Measurements from ENCODE around the gene ANGPTL4.
A peak's percentile ranks its signal among the peaks of the same experiment; 100 is the strongest.
"Not testable (repeated sequence)": the region's sequence is repeated elsewhere in the genome, so short reads cannot be mapped to it uniquely, and the experiment has no call there.

Gene ANGPTL4, protein sequence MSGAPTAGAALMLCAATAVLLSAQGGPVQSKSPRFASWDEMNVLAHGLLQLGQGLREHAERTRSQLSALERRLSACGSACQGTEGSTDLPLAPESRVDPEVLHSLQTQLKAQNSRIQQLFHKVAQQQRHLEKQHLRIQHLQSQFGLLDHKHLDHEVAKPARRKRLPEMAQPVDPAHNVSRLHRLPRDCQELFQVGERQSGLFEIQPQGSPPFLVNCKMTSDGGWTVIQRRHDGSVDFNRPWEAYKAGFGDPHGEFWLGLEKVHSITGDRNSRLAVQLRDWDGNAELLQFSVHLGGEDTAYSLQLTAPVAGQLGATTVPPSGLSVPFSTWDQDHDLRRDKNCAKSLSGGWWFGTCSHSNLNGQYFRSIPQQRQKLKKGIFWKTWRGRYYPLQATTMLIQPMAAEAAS

DNA sequence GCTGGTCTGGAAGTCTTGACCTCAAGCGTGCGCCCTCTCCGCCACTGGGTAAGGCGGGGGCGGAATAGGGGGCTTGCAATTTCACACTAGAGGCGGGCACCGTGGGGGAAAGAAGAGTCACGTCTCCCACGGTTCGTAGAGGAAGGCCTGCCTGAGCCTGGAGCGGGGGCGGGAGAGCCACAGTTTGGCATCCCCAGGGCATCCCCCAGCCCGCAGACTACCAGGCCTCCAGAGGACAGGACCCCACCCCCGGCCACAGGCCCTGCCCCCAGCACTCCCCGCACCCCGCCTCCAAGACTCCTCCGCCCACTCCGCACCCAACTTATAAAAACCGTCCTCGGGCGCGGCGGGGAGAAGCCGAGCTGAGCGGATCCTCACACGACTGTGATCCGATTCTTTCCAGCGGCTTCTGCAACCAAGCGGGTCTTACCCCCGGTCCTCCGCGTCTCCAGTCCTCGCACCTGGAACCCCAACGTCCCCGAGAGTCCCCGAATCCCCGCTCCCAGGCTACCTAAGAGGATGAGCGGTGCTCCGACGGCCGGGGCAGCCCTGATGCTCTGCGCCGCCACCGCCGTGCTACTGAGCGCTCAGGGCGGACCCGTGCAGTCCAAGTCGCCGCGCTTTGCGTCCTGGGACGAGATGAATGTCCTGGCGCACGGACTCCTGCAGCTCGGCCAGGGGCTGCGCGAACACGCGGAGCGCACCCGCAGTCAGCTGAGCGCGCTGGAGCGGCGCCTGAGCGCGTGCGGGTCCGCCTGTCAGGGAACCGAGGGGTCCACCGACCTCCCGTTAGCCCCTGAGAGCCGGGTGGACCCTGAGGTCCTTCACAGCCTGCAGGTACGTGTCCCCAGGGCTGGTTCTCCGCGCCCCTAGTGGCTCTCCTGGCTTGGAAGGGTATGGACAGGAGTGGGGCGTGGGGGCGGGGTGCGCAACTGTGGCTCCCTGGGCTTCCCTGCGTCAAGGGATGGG is at the start of gene ANGPTL4:
Gene ANGPTL4 (plus strand): TSS at position 353 of the 969 bp plus-strand sequence. CDS start 167 bp downstream, at position 520.
- DNase-seq (ENCODE audit: extremely low read depth in 1 of 2, low read depth in 1 of 2), result peak; percentile 37 to 60

DNA sequence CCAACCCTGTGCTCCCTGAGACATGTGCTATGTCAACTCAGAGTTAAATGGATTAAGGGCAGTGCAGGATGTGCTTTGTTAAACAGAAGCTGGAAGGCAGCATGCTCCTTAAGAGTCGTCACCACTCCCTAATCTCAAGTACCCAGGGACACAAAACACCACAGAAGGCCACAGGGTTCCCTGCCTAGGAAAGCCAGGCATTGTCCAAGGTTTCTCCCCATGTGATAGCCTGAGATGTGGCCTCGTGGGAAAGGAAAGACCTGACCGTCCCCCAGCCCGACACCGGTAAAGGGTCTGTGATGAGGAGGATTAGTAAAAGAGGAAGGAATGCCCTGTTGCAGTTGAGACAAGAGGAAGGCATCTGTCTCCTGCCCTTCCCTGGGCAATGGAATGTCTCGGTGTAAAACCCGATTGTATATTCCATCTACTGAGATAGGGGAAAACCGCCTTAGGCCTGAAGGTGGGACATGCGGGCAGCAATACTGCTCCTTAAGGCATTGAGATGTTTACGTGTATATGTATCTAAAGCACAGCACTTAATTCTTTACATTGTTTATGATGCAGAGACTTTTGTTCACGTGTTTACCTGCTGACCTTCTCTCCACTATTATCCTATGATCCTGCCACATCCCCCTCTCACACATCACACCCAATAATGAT is 48.8 kb upstream of the ANGPTL4 start:
- DNase-seq (ENCODE audit: extremely low read depth in 1 of 2, low read depth in 1 of 2), result not testable (repeated sequence)

DNA sequence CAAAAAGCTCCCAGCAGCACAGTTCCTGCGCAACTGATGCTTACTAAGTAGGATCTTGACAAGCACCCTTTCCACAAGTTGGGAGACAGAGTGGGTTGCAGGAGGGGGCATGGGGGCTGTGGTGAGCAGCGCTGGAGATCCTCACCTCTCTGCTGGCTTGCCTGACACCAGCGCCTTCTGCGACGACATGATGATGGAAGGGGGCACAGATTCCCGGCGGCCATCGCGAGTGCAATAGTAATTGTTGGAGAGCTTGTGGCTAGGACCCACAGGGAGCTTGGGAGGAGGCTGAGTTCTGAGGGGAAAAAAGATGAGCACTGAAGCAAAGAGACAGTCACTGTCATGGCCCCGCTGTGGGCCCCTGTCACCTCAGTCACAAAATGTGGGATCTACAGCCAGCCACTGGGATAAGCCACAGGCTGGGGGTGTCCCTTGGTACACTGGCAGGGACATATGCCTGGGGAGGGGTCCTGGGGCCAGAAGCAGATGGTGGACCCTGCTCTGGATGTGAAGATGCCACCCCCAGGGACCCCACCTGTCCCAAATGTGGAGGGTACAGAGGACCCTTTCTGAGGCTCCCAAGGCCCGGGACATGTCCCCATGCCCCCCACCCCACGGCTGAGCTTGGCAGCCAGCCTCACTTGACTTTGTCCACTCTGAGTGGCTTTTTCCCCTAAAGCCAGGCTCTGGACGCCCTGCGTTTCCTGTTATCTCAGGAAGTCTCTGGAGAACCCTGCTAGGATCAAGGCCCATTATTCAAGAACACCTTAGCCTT is 47.4 kb upstream of the ANGPTL4 start:
- no peak for DNase-seq (ENCODE audit: extremely low read depth in 1 of 2, low read depth in 1 of 2)

DNA sequence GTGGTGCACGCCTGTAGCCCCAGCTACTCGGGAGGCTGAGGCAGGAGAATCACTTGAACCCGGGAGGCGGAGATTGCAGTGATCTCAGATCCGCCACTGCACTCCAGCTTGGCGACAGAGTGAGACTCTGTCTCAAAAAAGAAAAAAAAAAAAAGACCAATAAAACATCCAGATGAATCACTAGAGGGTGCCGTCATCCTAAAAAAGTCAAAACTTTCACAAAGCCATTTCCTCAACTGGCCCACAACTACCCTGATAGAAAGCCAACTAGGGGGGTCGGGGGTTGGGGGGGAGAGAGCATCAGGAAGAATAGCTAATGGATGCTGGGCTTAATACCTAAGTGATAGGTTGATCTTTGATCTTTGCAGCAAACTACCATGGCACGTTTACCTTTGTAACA is 45.1 kb upstream of the ANGPTL4 start:
- DNase-seq (ENCODE audit: extremely low read depth in 1 of 2, low read depth in 1 of 2), result not testable (repeated sequence)

DNA sequence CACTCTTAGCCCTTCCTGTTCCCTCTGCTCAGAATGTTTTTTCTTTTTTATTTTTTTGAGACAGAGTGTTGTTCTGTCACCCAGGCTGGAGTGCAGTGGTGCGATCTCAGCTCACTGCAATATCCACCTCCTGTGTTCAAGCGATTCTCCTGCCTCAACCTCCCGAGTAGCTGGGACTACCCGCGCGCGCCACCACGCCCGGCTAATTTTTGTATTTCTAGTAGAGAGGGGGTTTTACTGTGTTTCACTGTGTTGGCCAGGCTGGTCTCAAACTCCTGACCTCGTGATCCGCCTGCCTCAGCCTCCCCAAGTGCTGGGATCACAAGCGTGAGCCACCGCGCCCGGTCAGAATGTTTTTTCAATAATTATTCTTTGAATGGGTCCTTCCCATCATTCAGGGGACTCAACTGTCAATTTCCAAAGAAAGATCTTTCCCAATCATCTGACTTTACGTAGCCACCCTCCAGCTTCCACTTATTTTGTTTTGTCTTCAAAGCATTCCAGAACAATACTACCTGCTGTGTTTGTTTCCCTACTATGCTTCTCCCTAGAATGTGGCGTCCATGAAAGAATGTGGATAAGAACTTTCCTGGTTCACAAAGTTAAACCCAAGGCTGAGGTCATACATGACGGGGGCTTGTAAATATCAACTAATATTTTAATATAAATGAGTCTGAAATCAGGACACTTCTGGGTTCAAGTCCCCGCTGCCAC is 44.0 kb upstream of the ANGPTL4 start:
- no peak for DNase-seq (ENCODE audit: extremely low read depth in 1 of 2, low read depth in 1 of 2)

DNA sequence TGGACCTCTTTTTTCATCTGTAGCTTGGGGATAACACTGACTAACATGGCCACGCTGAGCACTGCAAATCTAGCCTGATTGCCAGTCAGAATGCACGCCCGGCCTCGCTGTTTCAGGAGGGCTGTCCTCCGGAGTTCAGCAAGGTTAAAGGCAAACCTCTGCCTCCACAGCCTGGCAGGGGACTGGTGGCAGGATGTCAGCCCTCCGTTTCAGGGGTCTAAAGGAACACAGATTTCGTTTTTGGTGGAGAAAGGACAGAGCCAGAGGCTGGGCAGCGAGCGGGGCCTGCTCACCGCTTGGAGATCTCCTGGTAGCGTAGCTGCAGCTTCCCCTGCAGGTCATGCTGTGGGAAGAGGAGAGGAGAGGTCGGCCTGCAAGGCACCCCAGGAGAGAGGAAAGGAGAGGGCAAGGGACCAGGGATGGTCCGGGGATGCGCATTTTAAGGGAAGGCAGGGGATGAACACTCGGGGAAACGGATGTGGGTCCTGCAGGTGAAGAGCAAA is 43.3 kb upstream of the ANGPTL4 start:
- no peak for DNase-seq (ENCODE audit: extremely low read depth in 1 of 2, low read depth in 1 of 2)

DNA sequence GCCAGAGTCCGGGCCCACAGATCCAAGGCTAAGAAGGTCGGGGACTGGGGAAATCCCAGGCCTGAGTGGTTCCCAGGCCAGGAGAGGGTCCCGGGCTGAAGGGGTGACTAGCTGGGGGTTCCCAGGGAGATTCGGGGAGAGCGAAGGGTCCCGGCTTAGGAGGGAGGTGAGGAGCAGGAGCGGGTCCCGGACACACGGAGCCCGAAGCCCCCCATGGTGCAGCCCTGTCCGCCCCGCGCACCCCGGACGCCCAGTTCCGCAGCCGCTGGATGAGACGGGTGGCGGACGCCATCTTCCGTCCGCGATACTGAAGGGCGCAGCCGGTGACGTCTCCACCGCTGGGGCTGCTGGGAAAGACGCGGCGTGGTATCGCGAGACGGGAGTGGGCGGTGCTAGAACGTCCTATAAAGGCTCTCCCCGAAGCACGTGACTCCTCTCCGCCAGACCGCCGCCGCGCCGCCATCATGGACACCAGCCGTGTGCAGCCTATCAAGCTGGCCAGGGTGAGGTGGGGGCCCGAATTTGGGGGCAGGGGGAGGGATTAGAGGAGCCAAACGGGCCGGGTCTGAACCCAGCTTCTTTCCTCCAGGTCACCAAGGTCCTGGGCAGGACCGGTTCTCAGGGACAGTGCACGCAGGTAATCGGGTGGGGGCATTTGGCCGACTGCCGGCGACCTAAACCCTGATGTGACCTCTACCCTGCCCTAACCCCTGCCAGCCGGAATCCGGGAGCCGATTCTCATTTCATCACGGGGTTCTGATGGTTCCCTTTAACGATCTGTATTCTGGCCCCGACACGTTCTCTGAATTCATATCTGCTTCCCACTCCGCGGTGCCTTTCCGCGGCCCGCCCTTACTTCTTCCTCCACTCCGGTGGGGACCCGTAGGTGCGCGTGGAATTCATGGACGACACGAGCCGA is 42.6 kb upstream of the ANGPTL4 start, which contains the start of the genes NDUFA7 and RPS28:
Gene NDUFA7 (minus strand): TSS at position 309 of the 919 bp plus-strand sequence. CDS start 17 bp downstream, at position 292.
Gene RPS28 (plus strand): TSS at position 430 of the 919 bp plus-strand sequence. CDS start 35 bp downstream, at position 465.
- DNase-seq (ENCODE audit: extremely low read depth in 1 of 2, low read depth in 1 of 2), result peak; percentile 91 to 92

DNA sequence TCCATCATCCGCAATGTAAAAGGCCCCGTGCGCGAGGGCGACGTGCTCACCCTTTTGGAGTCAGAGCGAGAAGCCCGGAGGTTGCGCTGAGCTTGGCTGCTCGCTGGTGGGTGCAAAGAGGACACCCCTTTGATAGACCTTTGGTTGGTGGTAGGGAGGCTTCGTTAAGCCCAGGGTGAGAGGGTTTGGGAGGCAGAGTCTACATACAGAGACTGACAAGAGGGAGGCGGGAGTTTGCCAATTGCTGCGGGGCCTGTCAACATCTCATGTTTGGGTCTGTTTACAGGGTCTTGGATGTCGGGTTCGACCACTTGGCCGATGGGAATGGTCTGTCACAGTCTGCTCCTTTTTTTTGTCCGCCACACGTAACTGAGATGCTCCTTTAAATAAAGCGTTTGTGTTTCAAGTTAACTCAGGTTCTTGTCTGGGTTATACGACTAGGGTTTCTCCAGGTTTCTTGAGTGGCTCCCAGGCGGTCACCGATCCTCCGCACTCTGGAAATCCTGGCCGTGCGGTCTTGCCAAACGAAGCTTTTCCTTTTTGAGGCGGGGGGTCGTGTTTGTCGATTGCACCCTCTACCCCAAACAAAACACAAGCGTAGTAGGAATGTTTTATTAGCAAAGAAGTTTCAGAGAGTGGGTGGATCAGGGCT is 41.8 kb upstream of the ANGPTL4 start:
- DNase-seq (ENCODE audit: extremely low read depth in 1 of 2, low read depth in 1 of 2), result no peak

DNA sequence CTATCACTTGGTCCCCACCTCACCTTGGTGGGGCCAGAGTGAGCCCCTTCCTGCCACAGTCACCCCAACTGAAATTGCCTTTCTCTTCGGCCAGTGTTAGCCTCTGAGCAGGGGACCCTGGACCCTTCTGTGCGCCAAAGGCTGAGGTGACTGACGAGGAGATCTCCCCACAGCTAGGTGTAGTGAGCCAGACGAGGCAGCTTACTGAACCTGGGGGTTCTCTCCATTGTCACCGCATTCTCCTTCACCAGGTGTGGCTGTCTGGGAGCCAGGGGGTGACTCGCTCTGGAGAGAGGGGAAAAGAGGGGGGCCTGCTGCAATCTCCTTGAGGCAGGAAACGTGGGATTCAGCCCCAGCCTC is 41.3 kb upstream of the ANGPTL4 start:
- DNase-seq (ENCODE audit: extremely low read depth in 1 of 2, low read depth in 1 of 2), result no peak

DNA sequence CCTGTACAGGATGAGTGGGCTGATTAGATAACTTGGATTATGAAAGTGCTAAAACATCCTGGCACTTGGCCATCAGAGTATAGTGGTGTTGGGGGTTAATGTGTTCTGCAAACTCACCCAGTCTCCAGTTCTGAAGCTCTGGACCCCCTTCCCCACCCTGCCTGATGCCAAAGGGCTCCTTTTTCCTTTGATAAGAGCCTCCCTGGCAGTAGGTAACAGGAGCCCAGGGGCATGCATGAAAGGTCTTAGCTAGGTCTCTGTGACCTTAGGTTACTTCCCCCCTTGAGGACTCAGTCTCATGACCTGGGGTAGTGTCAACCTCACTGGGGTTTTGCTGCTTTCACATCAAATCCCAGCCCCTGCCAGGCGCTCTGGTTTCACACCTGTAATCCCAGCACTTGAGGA is 40.2 kb upstream of the ANGPTL4 start:
- no peak for DNase-seq (ENCODE audit: extremely low read depth in 1 of 2, low read depth in 1 of 2)

DNA sequence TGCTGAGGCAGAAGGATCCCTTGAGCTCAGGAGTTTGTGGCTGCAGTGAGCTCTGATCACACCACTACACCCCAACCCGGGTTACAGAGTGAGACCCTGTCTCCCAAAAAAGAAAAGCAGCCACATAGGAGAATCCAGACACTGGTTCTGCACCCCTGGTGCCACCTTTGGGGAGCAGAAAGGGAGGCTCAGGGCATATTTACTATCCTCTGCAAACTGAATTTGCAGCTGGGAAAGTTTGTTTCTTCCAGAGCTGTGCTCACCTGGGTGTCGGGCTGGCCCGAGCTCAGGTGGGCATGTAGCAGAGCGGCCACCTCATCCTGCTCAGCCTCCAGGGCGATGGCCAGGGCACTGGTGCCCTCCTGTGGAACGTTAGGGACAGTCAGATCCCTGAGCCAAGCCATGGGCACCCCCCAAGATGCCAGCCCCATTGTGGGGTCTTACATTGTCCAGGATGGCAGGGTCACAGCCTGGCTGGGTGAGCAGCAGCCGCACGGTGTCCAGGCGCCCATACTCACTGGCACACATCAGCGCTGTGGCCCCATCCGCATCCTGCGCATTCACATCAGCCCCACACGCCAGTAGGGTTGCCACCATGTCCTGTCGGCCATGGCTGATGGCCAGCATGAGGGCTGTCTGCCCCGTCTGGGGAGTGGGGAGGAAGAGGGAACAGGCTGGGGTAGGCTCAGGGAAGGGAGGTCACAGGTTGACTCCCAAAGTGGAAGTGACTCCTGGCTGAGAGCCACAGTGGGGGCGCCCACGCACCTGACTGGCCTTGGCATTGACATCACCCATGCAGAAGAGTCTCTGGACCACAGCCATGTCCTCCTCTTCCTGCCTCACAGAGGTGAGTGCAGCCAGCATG is 39.5 kb upstream of the ANGPTL4 start:
- no peak for DNase-seq (ENCODE audit: extremely low read depth in 1 of 2, low read depth in 1 of 2)

DNA sequence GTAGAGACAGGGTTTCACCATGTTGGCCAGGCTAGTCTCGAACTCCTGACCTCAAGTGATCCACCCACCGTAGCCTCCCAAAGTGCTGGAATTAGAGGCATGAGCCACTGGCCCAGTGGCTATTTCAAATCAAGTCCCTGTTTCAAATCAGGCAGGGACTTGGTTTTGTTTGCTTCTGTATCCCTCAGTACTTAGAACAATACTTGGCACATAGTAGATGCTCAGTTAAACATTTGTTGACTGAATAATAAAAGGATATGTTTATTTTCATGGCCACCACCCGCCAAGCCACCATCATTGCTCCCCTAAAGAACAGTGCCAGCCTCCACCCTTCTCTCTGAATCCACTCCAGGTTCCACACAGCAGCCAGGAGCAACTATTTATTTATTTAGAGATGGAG is 38.5 kb upstream of the ANGPTL4 start:
- no peak for DNase-seq (ENCODE audit: extremely low read depth in 1 of 2, low read depth in 1 of 2)

DNA sequence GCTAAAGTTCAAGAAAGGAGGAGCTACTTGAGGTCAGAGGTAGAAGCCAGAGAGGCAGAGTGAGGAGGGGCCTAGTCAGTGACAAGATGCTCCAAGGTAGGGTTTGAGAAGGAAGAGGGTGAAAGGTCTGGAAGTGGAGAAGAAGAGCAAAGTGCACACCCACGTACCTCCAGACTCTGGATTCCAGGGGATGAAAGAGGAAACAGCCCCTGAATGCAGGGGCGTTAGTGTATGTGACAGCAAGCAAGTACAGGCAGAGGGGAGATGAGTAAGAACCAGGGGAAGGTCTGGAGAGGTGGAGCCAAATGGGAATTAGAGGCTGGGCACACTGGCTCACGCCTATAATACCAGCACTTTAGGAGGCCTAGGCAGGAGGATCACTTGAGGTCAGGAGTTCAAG is 34.0 kb upstream of the ANGPTL4 start:
- no peak for DNase-seq (ENCODE audit: extremely low read depth in 1 of 2, low read depth in 1 of 2)

DNA sequence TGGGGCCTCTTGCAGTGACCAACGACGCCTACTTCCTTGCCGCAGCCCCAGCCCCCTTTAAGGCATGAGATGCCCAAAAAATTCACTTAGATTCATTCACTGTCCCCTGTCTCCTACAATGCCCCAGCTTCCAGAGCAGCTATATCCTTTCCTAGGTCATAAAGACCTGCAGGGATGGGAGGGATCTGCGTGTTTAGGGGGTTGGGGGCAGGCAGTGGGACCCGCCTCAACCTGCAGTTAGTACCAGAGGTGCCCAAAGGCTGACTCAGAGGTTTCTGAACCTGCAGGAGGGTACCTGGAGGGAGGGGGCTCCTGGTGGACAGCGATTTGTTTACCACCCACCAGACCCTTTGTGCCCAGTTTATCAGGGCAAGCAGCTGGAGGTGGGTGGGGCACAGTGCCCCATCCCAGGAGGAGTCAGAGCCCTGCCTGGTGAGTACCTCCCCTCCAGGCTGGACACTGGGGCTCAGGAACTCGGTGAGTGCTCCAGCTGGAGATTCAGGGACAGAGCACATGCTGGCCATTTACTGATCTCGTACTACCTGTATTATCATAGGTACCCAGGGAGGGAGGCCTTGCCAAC is 32.6 kb upstream of the ANGPTL4 start:
- DNase-seq (ENCODE audit: extremely low read depth in 1 of 2, low read depth in 1 of 2), result no peak

DNA sequence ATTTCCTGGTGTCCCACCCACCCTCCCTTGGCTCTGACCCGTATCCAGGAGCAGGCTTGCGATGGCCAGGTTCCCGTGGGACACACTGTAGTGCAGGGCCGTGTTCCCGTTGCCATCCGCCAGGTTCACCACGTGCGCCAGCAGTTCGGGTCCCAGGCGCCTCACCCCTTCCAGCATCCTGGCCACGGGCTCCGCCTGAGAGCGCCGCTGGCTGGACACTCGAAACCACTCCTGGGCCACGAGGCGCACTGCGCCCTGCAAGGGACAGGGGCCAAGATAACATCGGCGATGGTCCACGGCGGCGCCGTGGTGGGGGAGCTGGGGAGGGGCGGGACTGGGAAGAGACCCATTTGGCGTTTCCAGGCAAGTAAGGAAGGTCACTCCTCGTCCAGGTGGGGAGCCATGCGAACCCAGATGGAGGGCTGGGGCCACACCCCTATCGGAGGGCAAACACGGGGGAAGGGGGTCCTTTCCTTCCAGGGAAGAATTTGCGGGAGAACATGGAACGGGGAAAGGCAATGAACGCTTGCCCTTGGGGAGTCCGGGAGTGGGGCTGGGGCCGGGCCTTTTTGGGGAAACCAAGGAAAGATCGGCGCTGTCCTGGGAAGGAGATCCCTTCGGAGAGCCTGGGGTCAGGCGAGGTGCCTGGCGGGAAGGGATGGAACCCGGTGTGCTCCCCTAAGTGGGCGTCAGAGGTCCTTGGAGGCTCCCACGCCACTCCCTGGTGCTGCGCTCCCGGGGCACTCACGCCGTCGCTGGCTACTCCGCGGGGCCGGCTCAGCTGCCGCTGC is 30.8 kb upstream of the ANGPTL4 start:
- DNase-seq (ENCODE audit: extremely low read depth in 1 of 2, low read depth in 1 of 2), result no peak

Data from stimulated activated CD8-positive, alpha-beta memory T cell treated with anti-CD3 and anti-CD28 coated beads, Interleukin-7, amount 100 ng/mL, for 48 hours (primary cell).